Measurements from ENCODE around the gene NCAM1. TPM values are rescaled to one million over a fixed set of nuclear protein-coding genes. Genes with fewer than 3 reads are reported as not detected.
"Not testable (repeated sequence)": the region's sequence is repeated elsewhere in the genome, so short reads cannot be mapped to it uniquely, and the experiment has no call there.

The NCAM1 gene
- 10 to 100 TPM; 75.0 to 94.3 (median 85.6) TPM for polyA plus RNA-seq (ENCODE audit: insufficient read length in 4 of 4)

DNA sequence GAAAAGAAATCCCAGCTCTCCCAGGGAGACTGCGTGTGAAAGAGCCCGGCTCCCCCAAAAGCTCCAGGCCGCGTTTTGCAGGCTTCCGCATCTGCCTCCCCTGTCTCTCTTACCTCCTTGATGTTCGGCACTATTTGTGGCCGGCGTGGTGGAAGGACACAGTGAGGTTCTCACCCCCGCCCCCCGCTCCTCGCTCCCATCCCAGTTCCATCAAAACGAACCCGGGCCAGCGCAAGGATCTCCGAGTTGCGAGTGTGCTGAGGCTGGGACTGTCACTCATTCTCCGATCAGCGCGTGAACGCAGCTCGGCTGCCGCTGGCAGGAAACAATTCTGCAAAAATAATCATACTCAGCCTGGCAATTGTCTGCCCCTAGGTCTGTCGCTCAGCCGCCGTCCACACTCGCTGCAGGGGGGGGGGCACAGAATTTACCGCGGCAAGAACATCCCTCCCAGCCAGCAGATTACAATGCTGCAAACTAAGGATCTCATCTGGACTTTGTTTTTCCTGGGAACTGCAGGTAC, at the start of gene NCAM1:
NCAM1 (plus strand) TSS at position 275 of the 523 bp plus-strand sequence.
- peak; percentile 85 to 94 (median 90) for DNase-seq (ENCODE audit: low read depth in 4 of 4, low spot score in 2 of 4)

DNA sequence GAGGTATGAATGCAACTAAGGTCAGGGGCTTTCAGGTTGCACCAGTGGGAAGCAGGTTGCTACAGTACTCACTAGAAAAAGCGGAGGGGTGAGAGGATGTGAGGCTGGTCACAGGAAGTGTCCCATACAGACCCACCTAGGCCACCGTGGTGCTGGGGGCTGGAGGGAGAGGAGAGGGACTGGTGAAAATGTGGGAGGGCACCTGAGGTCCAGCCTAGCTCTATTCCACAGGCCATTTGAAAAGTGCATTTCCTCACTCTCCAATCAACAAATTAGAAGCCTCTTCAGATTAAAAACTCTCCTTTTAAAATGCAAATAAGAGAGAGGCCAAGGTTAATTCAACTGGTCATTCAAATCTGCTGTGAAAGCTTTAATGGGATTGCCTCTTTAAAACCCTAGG, 38.6 kb upstream of the NCAM1 start:
- DNase-seq (ENCODE audit: low read depth in 4 of 4, low spot score in 2 of 4) = no peak

DNA sequence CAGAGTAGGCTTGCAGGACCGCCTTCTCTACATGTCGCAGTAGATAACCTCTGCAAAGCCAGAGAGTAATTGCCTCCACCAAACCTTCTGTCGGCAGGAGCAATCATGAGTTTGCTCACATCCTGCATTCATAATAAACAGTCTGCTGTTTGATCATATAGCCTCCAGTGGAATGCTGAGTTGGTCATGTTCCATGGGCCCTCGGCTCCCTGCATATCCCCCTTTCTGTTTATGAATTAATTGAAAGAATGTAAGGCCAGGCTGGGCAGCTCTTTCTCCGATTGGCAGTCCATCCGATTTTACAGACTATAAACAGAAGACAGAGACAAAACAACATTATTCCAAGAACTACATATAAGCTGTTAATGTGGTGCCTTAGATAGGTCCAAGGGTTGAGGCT, 36.4 kb upstream of the NCAM1 start:
- DNase-seq (ENCODE audit: low read depth in 4 of 4, low spot score in 2 of 4) = not testable (repeated sequence)

DNA sequence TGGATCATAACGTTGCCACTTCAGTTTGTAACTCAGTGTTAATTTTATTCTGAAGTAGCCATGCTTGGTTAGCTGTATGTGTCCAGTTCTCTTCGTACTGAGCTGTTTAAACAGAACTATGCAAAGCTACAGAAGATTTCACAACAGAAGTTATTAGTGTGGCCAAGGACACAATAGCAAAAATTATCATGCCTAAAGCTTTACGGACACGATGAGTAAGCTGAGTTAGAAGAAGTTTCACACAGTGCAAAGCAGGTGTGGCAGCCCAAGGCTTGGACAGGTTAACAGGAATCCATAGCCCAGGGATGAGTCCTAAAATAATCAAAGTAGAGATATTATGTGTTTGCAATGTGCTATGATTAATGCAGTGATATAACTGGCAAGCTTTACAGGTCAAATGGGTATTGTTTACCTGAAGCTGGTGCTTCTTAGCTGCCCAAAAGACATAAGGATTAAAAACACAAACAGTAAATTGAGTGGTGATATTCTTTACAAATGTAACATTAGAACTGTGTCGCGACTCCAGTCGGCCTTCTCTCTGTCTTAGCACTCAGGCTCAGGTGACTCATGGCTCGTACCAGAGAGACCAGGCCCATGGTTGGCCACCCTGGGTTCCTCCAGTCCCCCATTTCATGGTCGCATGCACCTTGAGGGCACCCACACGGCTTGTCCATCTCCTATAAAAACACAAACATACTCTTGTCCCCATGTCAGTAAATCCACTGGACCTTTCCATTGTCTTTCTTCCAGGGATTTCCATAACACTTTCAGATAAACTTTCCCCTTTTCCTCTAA, 35.5 kb upstream of the NCAM1 start:
- no peak for DNase-seq (ENCODE audit: low read depth in 4 of 4, low spot score in 2 of 4)

DNA sequence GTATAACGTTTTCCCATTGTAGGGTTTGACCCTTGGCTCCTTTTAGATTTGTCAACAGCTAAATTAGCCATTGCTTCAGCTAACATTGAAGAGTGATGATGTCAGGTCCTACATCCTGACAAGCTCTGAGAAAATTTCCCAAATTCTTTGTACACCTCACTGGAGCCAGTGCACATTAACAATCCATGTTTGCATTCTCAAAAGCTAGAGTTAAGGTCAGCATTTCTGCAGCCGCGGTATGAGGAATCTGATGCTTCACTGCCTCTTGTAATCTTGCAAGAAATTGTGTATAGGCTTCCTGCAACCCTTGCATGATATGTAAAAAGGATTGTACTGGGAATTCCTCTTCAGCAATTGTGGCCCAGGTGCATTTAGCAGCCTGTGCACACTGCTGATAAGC, 33.1 kb upstream of the NCAM1 start:
- peak in 1 of 4 donors; percentile 13 for DNase-seq (ENCODE audit: low read depth in 4 of 4, low spot score in 2 of 4)

DNA sequence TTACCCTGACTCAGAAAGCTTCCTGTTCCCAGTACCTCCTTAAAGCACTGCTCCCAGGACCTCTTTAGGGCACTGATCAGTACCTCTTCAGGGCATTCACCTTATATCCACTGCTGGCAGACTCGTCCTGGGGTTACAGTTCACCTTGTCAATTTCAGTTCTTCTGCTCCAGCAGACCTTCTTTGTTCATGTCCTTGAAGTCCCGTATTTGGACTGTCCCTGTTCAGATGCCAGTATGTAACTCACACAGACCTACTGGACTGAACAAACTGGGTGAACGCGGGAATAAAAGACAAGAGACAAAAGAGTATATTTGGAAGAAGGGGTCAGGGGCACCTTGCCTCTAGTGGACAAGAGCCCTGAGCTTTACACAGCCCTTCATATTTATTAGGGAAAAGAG, 31.8 kb upstream of the NCAM1 start:
- no peak for DNase-seq (ENCODE audit: low read depth in 4 of 4, low spot score in 2 of 4)

DNA sequence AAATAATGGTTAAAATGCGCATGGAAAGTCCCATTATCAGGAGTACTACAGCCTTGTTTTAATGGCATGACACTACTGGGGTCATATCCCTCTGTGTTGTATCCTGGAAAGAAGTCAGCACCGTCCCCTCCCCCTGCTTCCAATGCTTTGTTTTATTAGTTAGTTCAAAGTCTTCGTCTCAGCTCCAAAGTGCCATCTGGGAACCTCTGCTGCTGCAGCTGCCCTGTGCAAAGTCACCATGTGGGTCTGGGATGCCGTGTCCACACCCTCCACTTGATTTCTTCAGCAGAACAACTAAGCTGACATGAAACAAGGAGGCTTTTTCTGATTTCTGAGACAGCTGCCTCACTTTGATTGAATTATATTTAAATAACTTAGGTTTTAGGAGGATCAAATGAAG, 29.5 kb upstream of the NCAM1 start:
- DNase-seq (ENCODE audit: low read depth in 4 of 4, low spot score in 2 of 4) = no peak

DNA sequence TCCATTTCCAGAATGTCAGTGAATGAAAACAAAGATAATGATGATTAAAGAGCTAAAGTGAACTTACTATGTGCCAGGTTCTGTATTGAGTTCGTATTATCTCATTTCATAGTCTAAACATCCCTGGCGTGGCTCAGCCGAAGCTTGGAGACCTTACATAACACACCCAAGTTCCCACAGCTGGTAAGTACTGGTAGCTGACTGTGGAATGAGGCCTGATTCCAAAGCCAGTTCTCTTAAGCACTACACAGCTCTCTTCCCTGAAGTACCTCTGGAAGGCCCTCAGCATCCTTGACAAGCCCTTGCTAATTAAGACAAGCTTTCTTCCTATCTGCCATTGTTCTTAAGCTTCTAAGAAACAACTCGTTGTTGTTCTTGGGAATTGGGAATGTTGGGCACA, 28.6 kb upstream of the NCAM1 start:
- no peak for DNase-seq (ENCODE audit: low read depth in 4 of 4, low spot score in 2 of 4)

DNA sequence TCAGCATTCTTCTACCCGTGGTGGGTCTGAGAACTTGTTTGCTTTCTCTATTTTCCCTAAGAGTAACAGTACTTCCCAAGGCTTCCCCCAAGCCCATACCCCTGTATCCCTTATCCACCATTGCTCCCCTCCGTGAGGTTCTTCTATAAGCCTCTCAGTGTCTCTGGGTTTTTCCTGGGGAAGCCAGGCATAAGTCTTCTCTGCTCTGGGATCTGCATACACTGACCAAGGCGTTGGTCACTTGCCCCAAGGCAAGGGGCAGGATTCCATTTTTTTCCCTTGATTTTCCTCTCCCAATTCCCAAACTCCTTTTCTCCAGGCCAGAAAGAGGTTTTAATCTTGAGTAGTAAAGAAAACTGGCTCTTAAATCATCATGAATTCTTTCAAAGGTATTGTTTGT, 27.2 kb upstream of the NCAM1 start:
- DNase-seq (ENCODE audit: low read depth in 4 of 4, low spot score in 2 of 4) = no peak

DNA sequence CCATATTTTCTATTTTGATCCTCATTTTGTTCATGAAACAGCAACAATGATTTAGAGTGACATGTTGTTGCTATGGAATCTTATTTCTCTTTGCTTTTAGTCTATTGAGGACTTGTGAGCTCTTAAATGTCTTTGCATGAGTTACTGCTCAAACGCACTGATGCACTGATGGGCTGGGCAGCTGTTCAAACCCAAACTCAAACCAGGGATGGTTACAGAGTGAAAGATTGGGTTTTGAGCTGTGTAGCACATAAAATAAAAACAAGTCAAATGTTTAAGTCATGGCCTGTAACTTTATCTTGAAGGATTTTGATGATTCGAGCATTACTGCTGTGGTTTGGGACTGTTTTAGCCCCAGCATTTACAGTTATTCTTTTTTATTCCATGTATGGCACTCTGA, 20.1 kb upstream of the NCAM1 start:
- no peak for DNase-seq (ENCODE audit: low read depth in 4 of 4, low spot score in 2 of 4)

DNA sequence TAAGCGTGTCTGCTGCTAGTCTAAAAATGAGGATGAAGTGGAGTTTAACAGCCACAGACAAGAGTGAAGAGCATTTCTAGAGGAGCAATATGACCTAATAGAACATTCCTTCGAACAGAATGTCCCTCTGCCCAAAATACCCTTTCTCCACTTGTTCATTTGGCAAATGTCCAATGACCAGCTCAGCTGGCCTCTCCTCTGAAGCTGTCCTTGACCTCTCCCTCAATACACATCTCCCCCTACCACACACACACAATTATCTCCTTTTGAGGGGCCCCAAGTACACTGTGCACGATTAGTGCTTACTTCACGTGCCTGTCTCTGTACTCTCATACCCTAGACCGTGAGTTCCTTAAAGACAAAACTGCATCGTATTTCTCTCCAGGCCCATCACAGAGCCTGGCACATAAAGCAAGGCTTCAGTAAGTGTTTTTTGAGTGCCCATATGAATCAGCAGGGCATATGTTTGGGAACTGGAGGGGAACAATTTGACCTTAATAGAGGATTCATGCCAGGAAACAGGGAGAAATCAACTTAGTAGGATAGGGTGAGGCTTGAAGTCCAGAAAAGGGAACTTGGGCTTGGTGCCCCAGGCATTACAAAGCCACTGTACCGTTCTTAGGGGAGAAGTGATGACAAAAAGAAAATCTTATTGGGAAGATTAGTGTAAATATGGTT, 18.1 kb upstream of the NCAM1 start:
- no peak for DNase-seq (ENCODE audit: low read depth in 4 of 4, low spot score in 2 of 4)

DNA sequence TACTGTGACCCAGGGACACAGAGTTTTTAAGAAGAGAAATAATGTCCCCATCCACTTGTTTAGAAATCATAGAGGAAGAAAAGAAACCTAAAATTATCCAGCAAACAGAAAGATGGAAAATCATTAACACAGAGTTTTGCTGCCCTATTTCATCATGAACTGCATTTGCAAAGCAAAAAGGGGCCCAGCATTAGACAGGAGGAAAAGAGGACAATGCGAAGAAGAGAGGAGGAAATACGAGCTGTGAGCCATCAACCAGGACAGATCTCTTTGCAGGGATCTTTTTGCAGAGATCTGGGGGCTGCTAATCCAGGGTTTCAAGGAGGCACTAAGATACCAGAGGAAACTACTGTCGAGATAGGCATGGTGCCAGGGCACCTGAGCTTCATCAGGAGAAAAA, 14.4 kb upstream of the NCAM1 start:
- DNase-seq (ENCODE audit: low read depth in 4 of 4, low spot score in 2 of 4) = no peak

DNA sequence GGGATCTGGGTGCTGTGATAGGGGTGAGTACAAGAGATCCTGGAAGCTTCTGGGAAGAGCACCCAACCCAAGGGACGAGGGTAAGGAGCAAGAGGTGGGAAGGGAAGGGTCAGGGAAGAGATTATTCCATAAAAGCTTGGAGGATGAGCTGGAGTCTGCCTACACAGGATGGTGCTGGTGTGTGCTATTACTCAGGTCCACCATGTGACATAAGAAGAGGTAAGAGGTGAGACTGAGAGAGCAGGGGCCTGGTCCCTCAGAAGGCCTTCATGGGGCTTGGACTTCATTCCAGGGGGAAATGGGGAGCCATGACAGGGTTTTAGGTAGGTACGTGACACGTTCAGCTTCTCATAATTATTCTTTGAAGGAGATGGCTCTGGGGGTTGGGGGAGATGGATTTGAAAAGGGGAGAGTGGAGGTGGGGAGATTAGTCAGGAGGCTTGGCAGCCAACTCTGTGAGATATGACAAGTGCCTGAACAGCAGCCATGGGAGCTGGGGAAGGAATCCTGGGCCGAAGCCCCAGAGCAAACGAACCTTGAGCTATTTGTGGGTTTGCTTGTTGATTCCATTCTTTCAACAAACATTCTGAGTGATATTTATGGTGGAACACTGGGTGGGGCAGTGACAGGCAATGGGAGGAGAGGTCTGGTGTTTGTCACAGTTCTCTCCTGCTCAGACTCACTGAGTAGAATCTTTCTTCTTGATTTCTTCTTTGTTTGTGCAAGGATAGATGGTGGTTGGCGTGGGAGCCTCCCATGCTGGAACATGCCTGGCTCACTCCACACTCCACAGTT, 11.2 kb upstream of the NCAM1 start:
- no peak for DNase-seq (ENCODE audit: low read depth in 4 of 4, low spot score in 2 of 4)

DNA sequence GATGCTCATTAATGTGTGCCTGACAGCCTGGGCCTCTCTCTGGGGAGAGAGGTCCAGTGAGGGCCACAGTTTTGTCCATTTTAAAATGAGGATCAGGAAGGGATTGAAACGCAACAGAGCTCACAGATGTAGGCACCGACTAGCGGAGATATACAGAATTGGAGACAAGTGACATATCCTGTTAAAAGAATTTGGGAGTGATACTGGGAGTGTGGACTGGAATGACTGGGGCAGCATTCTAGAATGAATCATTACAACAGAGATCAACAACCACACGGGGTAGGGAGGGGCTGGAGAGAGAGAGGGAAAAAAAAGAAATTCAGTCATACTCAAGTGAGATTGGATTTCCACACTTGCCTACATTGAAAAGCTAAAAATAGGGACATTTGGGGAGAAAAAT, 2.5 kb upstream of the NCAM1 start:
- DNase-seq (ENCODE audit: low read depth in 4 of 4, low spot score in 2 of 4) = no peak

DNA sequence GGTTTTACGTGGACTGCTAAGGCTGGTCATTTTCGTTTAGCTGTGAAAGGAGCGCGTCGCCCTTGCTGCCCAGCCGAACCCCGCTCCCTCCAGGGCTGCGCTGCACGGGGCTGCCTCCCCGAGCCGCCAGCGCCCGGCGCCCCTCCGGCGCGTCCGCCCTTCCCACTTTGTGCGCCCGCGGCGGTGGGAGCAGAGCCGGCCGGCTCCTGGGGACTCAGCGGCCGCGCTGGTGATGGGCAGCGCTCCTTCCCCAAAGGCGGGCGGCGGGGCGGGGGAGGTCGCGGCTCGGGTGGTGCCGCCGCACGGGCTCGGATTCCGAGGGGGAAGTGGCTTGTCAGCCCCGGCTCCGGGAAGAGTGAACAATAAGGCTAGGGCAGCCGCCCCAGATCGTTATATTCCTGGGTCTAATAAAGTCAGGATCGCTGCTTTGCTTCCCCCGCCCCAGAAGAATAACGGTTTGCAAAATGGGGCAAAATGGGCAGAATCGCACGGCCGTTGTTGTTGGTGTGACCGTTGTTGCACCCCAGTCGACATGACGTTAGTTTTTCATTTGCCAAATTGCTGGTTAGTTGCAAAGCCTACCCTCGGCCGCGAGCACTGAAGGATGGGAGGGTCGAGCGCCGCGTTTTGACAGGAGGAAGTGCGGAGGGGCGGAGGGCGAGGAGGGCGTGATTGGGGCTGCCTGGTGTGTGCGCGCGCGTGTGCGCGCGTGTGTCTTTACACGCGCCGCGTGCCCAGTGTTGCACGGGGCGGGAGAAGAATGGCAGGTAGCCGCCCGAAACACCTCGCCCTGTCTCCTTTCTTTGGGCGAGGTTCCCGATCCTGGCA, 745 bp downstream of the NCAM1 start:
- no peak for DNase-seq (ENCODE audit: low read depth in 4 of 4, low spot score in 2 of 4)

DNA sequence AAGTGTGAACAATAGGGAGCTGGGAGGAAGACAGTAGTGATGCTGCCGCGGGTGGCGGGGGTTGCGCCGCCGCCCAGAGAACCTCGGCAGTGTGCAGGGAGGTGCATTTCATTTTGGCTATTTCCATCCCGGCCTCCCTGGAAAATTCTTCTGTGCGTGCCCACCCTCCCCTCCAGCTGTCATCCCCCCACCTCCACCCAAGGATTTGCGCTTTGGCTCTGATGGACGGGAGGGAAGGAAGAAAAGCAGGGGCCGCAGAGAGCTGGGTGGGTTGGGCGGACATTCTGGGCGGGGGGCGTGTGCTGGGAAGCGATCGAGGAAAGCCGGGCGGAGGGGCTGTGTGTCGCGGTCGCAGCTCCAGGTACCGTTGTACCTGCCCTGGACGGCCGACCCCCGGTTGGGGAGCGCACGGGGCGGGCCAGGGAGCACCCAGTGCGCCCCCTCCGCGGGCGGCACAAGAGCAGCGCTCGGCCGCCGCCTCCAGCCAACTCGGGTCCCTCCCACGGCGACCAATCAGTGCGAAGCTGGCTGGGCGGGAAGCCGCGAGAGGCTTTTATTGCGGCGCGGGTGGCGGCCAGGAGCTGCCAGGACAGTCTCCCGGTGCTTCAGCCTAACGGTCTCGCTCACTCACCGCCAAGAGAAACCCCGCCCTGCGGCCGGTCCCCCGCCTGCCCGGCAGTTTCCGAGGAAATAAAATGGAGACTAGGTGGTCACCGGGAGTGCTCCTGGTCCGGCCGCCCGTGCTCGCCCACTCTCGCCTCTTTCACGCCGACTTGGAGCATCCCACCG, 1.6 kb downstream of the NCAM1 start:
- no peak for DNase-seq (ENCODE audit: low read depth in 4 of 4, low spot score in 2 of 4)

DNA sequence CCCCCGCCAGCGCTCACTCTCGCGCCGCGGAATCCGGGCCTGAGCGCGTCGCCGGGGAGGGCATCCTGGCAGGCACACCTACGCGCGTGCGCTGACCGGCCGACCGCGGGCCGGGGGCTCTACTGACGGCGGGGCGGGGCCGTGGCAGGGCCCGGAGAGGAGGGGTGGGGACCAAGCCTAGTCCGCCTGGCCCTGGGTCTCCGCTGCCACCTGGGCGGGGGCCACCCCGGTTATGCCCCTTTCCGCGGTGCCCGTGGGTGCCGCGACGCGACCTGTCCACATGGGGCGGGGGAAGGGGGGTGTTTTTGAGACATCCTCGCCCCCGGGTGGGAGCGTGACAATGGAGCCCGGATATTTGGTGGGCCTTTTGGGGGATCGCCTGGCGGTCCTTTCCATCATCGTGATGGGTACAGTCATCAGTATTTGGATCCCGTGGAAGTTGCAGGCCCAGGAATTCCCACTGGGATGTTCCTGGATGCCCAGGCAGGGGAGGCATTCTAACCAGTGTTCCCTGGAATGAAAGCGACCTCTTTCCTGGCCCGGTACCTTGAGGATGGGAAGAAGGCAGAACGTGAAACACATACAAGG, 2.2 kb downstream of the NCAM1 start:
- DNase-seq (ENCODE audit: low read depth in 4 of 4, low spot score in 2 of 4) = no peak

DNA sequence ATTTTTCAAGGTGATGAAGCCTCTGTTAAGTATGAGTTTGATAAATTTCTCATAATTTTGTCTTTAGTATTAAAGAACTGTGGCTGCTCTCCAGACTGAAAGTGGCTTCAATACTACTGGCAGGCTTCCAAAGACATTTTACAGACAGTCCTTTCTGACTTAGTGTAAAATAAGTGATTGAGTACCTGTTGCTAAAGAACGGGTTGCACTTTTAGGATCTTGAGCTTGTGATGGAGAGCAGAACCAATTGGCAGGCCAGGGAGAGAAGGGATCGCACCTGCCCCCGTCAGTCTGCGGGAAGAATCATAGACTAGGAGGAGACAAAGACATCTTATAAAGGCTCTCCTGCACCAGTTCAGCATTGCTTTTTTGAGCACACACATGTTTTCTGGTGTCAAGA, 4.4 kb downstream of the NCAM1 start:
- no peak for DNase-seq (ENCODE audit: low read depth in 4 of 4, low spot score in 2 of 4)

DNA sequence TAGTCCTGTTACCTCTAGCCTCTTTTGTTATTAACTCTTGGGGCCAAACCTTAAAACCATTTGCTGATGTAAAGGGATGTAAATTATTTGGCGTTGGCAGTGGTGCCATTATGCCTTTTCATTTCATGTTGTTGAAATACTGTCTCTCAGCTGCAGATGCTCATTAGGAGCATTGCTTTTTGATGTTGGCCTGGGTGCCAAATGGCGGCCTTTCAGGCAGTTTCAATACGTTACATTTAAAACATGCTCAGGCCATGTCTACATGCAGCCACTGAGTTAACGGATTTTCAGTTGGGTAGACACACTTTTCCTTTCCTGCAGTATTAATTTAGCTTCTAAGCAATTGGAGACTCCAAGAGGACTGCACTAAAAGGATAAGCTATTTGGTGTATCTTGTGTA, 5.3 kb downstream of the NCAM1 start:
- DNase-seq (ENCODE audit: low read depth in 4 of 4, low spot score in 2 of 4) = no peak

Measured in left renal cortex interstitium (tissue), 4 donors.